Measurements from ENCODE around the gene CSRP1. TPM values are rescaled to one million over a fixed set of nuclear protein-coding genes. Genes with fewer than 3 reads are reported as not detected.
"Not testable (repeated sequence)": the region's sequence is repeated elsewhere in the genome, so short reads cannot be mapped to it uniquely, and the experiment has no call there.

The CSRP1 gene
- total and polyA plus RNA-seq, 2 donors from 2014 or later: 211 to 236 TPM

GRCh38 chr1:201495551-201496295 is 11.2 kb downstream of the CSRP1 start:
- FAIRE-seq: no peak
- H3K9me3 ChIP-seq (ENCODE audit: control insufficient read depth in 2 of 3, insufficient read depth in 1 of 3, low read length in 3 of 3): no peaks in the 10 kb centered on the region
- H3K27ac ChIP-seq (ENCODE audit: low read depth in 2 of 2, low read length in 2 of 2): peak overlapping the region; percentile 43 to 56
- peaks cover 13 to 41% (median 17%) of the 10 kb centered on the region in 3 donors for H3K4me1 ChIP-seq (ENCODE audit: control insufficient read depth in 2 of 3, insufficient read depth in 2 of 3, low read depth in 1 of 3, low read length in 3 of 3)
- no peaks in the 10 kb centered on the region for H3K27me3 ChIP-seq (ENCODE audit: control insufficient read depth, insufficient read depth, low read length)
- H3K36me3 ChIP-seq (ENCODE audit: control insufficient read depth in 2 of 3, insufficient read depth in 3 of 3, low read length in 3 of 3): peaks cover 0 to 11% (median 4%) of the 10 kb centered on the region in 3 donors
- intact Hi-C loops (cut with DNase I): no loop called here
- no peak overlapping the region for H3K9ac ChIP-seq (ENCODE audit: low read length in 3 of 3)
- TF ChIP-seq CTCF (IDR thresholded peaks at IDR 0.05; ENCODE audit: borderline replicate concordance, extremely low read depth, insufficient read depth): no peak
- H3K4me3 ChIP-seq (ENCODE audit: low read length in 3 of 3): no peak overlapping the region
- DNase-seq: peak; percentile 86 to 95 (median 90)

GRCh38 chr1:201493757-201494617 is 12.9 kb downstream of the CSRP1 start:
- DNase-seq: peak in 4 of 5 donors; percentile 78 to 95 (median 86)

GRCh38 chr1:201493026-201493656 is 13.8 kb downstream of the CSRP1 start:
- peaks cover 0 to 17% (median 10%) of the 10 kb centered on the region in 3 donors for H3K36me3 ChIP-seq (ENCODE audit: control insufficient read depth in 2 of 3, insufficient read depth in 3 of 3, low read length in 3 of 3)
- DNase-seq; H3K27me3 ChIP-seq (ENCODE audit: control insufficient read depth, insufficient read depth, low read length); H3K9ac ChIP-seq (ENCODE audit: low read length in 3 of 3); intact Hi-C loops (cut with DNase I); H3K4me3 ChIP-seq (ENCODE audit: low read length in 3 of 3); FAIRE-seq; H3K9me3 ChIP-seq (ENCODE audit: control insufficient read depth in 2 of 3, insufficient read depth in 1 of 3, low read length in 3 of 3): not testable (repeated sequence)
- H3K27ac ChIP-seq (ENCODE audit: low read depth in 2 of 2, low read length in 2 of 2): peak overlapping the region; percentile 28 to 33
- peaks cover 10 to 45% (median 36%) of the 10 kb centered on the region in 3 donors for H3K4me1 ChIP-seq (ENCODE audit: control insufficient read depth in 2 of 3, insufficient read depth in 2 of 3, low read depth in 1 of 3, low read length in 3 of 3)

More at GRCh38 chr1:201493757-201494617, 12.9 kb downstream of the CSRP1 start:
- TF ChIP-seq CTCF (IDR thresholded peaks at IDR 0.05; ENCODE audit: borderline replicate concordance, extremely low read depth, insufficient read depth): no peak
- H3K27ac ChIP-seq (ENCODE audit: low read depth in 2 of 2, low read length in 2 of 2): peak overlapping the region; percentile 16 to 45
- H3K36me3 ChIP-seq (ENCODE audit: control insufficient read depth in 2 of 3, insufficient read depth in 3 of 3, low read length in 3 of 3): peaks cover 0 to 17% (median 7%) of the 10 kb centered on the region in 3 donors
- no peaks in the 10 kb centered on the region for H3K27me3 ChIP-seq (ENCODE audit: control insufficient read depth, insufficient read depth, low read length)
- no peak for FAIRE-seq
- no peak overlapping the region for H3K9ac ChIP-seq (ENCODE audit: low read length in 3 of 3)
- intact Hi-C loops (cut with DNase I): no loop called here
- H3K4me3 ChIP-seq (ENCODE audit: low read length in 3 of 3): no peak overlapping the region
- H3K9me3 ChIP-seq (ENCODE audit: control insufficient read depth in 2 of 3, insufficient read depth in 1 of 3, low read length in 3 of 3): no peaks in the 10 kb centered on the region
- peaks cover 10 to 47% (median 33%) of the 10 kb centered on the region in 3 donors for H3K4me1 ChIP-seq (ENCODE audit: control insufficient read depth in 2 of 3, insufficient read depth in 2 of 3, low read depth in 1 of 3, low read length in 3 of 3)
